H1 (cell line): ENCODE measurements around the gene NR0B2. TPM values are rescaled to one million over a fixed set of nuclear protein-coding genes. Genes with fewer than 3 reads are reported as not detected.
A peak's percentile ranks its signal among the peaks of the same experiment; 100 is the strongest.

Source experiments
- CTCF ChIA-PET: fragments of 300-600 bp; sonication (Branson Sonifier 250); formaldehyde crosslinking; loops from one replicate; lab custom pipeline; 2021; ENCODE audit not compliant: partially characterized antibody; lab: Charles Lee
- POLR2A ChIA-PET: fragments of 300-600 bp; sonication (Branson Sonifier 250); formaldehyde crosslinking; loops from one replicate; lab custom pipeline; 2021; ENCODE audit warnings: inconsistent platforms; ENCODE audit not compliant: partially characterized antibody; lab: Charles Lee
- DNase-seq, 2 experiments: peaks; one replicate each; pipeline versions ENCODE4 v3.0.0 to v3.0.0-alpha.2; 2010 to 2022; ENCODE audit warnings: low spot score in 2 of 2, low read depth in 1 of 2, mixed read lengths in 1 of 2
- FAIRE-seq: peaks from 2 replicates; lab custom pipeline; 2011; peaks lifted over from hg19 to GRCh38; lab: Jason Lieb, UNC
- H2AFZ ChIP-seq: 2 replicates; pipeline ENCODE4 v1.8.1; 2012; ENCODE audit warnings: low read length, inconsistent platforms
- H2AK5ac ChIP-seq: 2 replicates; pipeline ENCODE4 v1.6.1; 2013; ENCODE audit warnings: low read depth, low read length
- H2BK120ac ChIP-seq: replicated peaks from 2 replicates; pipeline ENCODE3; 2013; ENCODE audit warnings: low read depth, low read length, inconsistent platforms
- H2BK12ac ChIP-seq: 2 replicates; pipeline ENCODE4 v1.6.1; 2013; ENCODE audit warnings: low read depth, low read length
- H2BK15ac ChIP-seq: 2 replicates; pipeline ENCODE4 v1.6.1; 2013; ENCODE audit warnings: low read length
- H2BK20ac ChIP-seq: 2 replicates; pipeline ENCODE4 v1.6.1; 2013; ENCODE audit warnings: low read length
- H2BK5ac ChIP-seq: 2 replicates; pipeline ENCODE4 v1.6.1; 2013; ENCODE audit warnings: low read depth, low read length
- H3K14ac ChIP-seq: 2 replicates; pipeline ENCODE4 v1.6.1; 2013; ENCODE audit warnings: inconsistent platforms; ENCODE audit not compliant: insufficient read length
- H3K18ac ChIP-seq: 2 replicates; pipeline ENCODE4 v1.6.1; 2013; ENCODE audit warnings: low read length; ENCODE audit errors: extremely low read depth
- H3K23ac ChIP-seq: 2 replicates; pipeline ENCODE4 v1.6.1; 2013; ENCODE audit warnings: inconsistent platforms; ENCODE audit not compliant: insufficient read length
- H3K23me2 ChIP-seq: 2 replicates; pipeline ENCODE4 v1.6.1; 2013; ENCODE audit warnings: low read depth, low read length
- H3K27ac ChIP-seq: 2 replicates; pipeline ENCODE4 v1.6.1; 2011; ENCODE audit warnings: low read depth, low read length, inconsistent platforms
- H3K27me3 ChIP-seq, 4 experiments: replicated peaks in 1 of 4; 1 replicate in 1 of 4; 2 replicates in 3 of 4; pipeline versions ENCODE4 v1.6.1 to v1.8.1; 2011 to 2013; ENCODE audit warnings: low read length in 3 of 4, mild to moderate bottlenecking in 3 of 4, inconsistent platforms in 2 of 4, mixed read lengths in 2 of 4, moderate library complexity in 1 of 4; ENCODE audit not compliant: control insufficient read depth in 3 of 4, insufficient read depth in 3 of 4; ENCODE audit errors: extremely low read depth in 1 of 4
- H3K36me3 ChIP-seq, 4 experiments: 2 replicates each; pipeline versions ENCODE4 v1.6.1 to v1.8.1; 2011 to 2013; ENCODE audit warnings: mild to moderate bottlenecking in 4 of 4, low read length in 3 of 4, moderate library complexity in 2 of 4, control low read depth in 1 of 4, inconsistent platforms in 1 of 4; ENCODE audit not compliant: insufficient read depth in 4 of 4, control insufficient read depth in 2 of 4
- H3K4ac ChIP-seq: replicated peaks from 2 replicates; pipeline ENCODE3; 2013; ENCODE audit warnings: low read length, low read depth, mixed read lengths, inconsistent platforms; ENCODE audit not compliant: insufficient read length
- H3K4me1 ChIP-seq, 4 experiments: replicated peaks in 1 of 4; 1 replicate in 1 of 4; 2 replicates in 3 of 4; pipeline versions ENCODE4 v1.6.1 to v1.8.1; 2011 to 2013; ENCODE audit warnings: low read length in 3 of 4, inconsistent platforms in 2 of 4, mixed read lengths in 1 of 4; ENCODE audit not compliant: insufficient read depth in 4 of 4, control insufficient read depth in 3 of 4
- H3K4me2 ChIP-seq, 2 experiments: 2 replicates each; pipeline versions ENCODE4 v1.6.1 to v1.8.1; 2011 to 2013; ENCODE audit warnings: low read depth in 2 of 2, low read length in 2 of 2, control low read depth in 1 of 2, inconsistent platforms in 1 of 2, mild to moderate bottlenecking in 1 of 2; ENCODE audit not compliant: insufficient read depth in 1 of 2
- H3K4me3 ChIP-seq, 4 experiments: fragments of 200-600, 300-600 bp in 1 of 4; sonication (generic), shearing (Covaris generic), sonication (Bioruptor Twin) in 1 of 4; 2 replicates each; pipeline versions ENCODE4 v1.5.1 to v1.8.1; 2011 to 2016; ENCODE audit warnings: low read length in 4 of 4, low read depth in 3 of 4, control low read depth in 2 of 4, inconsistent platforms in 2 of 4, mild to moderate bottlenecking in 2 of 4, mixed read lengths in 1 of 4, moderate library complexity in 1 of 4; ENCODE audit not compliant: insufficient read depth in 2 of 4; ENCODE audit errors: extremely low read depth in 1 of 4
- H3K56ac ChIP-seq: replicated peaks from 2 replicates; pipeline ENCODE3; 2013; ENCODE audit warnings: low read depth, mild to moderate bottlenecking, mixed read lengths, low read length, inconsistent platforms; ENCODE audit not compliant: insufficient read length
- H3K79me1 ChIP-seq: 2 replicates; pipeline ENCODE4 v1.6.1; 2013; ENCODE audit warnings: low read depth, low read length, control low read depth
- H3K79me2 ChIP-seq, 2 experiments: 2 replicates each; pipeline versions ENCODE4 v1.6.1 to v1.8.1; 2012 to 2013; ENCODE audit warnings: low read length in 2 of 2, mild to moderate bottlenecking in 2 of 2, inconsistent platforms in 1 of 2; ENCODE audit not compliant: insufficient read depth in 2 of 2, control insufficient read depth in 1 of 2
- H3K9ac ChIP-seq, 4 experiments: replicated peaks in 1 of 4; 1 replicate in 1 of 4; 2 replicates in 3 of 4; pipeline versions ENCODE4 v1.6.1 to v1.8.1; 2011 to 2013; ENCODE audit warnings: low read depth in 3 of 4, low read length in 3 of 4, control low read depth in 2 of 4, mild to moderate bottlenecking in 2 of 4, moderate library complexity in 2 of 4, inconsistent platforms in 1 of 4; ENCODE audit errors: extremely low read depth in 1 of 4
- H3K9me3 ChIP-seq, 2 experiments: 2 replicates each; pipeline versions ENCODE4 v1.6.1 to v1.8.1; 2012 to 2013; ENCODE audit warnings: mild to moderate bottlenecking in 2 of 2, moderate library complexity in 2 of 2, control low read depth in 1 of 2, inconsistent platforms in 1 of 2, low read depth in 1 of 2, low read length in 1 of 2, mixed read lengths in 1 of 2; ENCODE audit not compliant: insufficient read depth in 2 of 2
- H4K20me1 ChIP-seq, 2 experiments: replicated peaks in 1 of 2; 2 replicates each; pipeline versions ENCODE3 to v1.8.1; 2011 to 2013; ENCODE audit warnings: inconsistent platforms in 2 of 2, low read length in 2 of 2, mild to moderate bottlenecking in 1 of 2; ENCODE audit not compliant: insufficient read depth in 2 of 2, control insufficient read depth in 1 of 2
- H4K5ac ChIP-seq: 2 replicates; pipeline ENCODE4 v1.6.1; 2013; ENCODE audit warnings: low read length, low read depth, mixed read lengths, inconsistent platforms; ENCODE audit not compliant: insufficient read length
- H4K8ac ChIP-seq: 2 replicates; pipeline ENCODE4 v1.8.0; 2013; ENCODE audit warnings: mild to moderate bottlenecking, moderate library complexity, low read length, inconsistent platforms; ENCODE audit not compliant: insufficient read depth; ENCODE audit errors: extremely low read depth
- H4K91ac ChIP-seq: replicated peaks from 2 replicates; pipeline ENCODE3; 2013; ENCODE audit warnings: low read length, mixed read lengths, inconsistent platforms; ENCODE audit not compliant: insufficient read length
- CHD2 ChIP-seq: IDR thresholded peaks from 2 replicates; pipeline ENCODE4 v1.6.1; 2012; ENCODE audit warnings: low read length, improper control_type of control experiment
- GTF2F1 ChIP-seq: IDR thresholded peaks from 2 replicates; pipeline ENCODE4 v1.6.1; 2012; ENCODE audit warnings: low read depth, low read length, improper control_type of control experiment, borderline replicate concordance
- PHF8 ChIP-seq: fragments of 200-600 bp; sonication (generic); conservative IDR thresholded peaks from 2 replicates; pipeline ENCODE4 v1.7.1; 2012; ENCODE audit warnings: low read depth, mild to moderate bottlenecking, inconsistent platforms, low read length, moderate library complexity
- SAP30 ChIP-seq: fragments of 300-600 bp; sonication (generic); IDR thresholded peaks from 2 replicates; pipeline ENCODE4 v1.7.1; 2012; ENCODE audit warnings: low read length, moderate library complexity, mild to moderate bottlenecking, inconsistent platforms; ENCODE audit not compliant: insufficient read depth, insufficient replicate concordance
- SUZ12 ChIP-seq: fragments of 200-600 bp; sonication (generic); IDR thresholded peaks from 2 replicates; pipeline ENCODE4 v1.6.1; 2012; ENCODE audit warnings: mild to moderate bottlenecking, inconsistent platforms, low read length, moderate library complexity, mixed read lengths
- WGBS, 2 experiments: shearing (Covaris generic) in 1 of 2; methylation state at CpG; one replicate each; pipeline versions ENCODE4 v1.1.6 to v1.1.7; 2013 to 2015; ENCODE audit warnings: low lambda C conversion rate in 2 of 2, mixed read lengths in 2 of 2, inconsistent platforms in 1 of 2, low coverage in 1 of 2, missing lambda C conversion rate in 1 of 2; ENCODE audit not compliant: insufficient replicate concordance in 2 of 2, insufficient coverage in 1 of 2, insufficient read length in 1 of 2; ENCODE audit errors: extremely low coverage in 1 of 2, missing lambda C conversion rate in 1 of 2; 5-methylcytosine and 5-hydroxymethylcytosine counted together
- polyA plus RNA-seq, 7 experiments: library from polyadenylated mRNA; depleted of rRNA in 3 of 7; stranded (reverse) in 5 of 7; unstranded in 2 of 7; fragments of >200 nt in 5 of 7; fragments of 200-250 nt in 2 of 7; gene quantifications; 1 replicate in 5 of 7; 2 replicates in 1 of 7; 4 replicates in 1 of 7; pipeline versions ENCODE4 v1.2.1 to v1.2.3, GENCODE V29; 2011 to 2013; ENCODE audit warnings: missing spikeins in 2 of 7, mixed read lengths in 2 of 7
- total RNA-seq: library from RNA; stranded (reverse); fragmentation: NEBNext Ultra II Directional; extraction: Animal tissue kit (Norgen Biotek cat#: 25700); gene quantifications from 2 replicates; pipeline ENCODE4 v1.2.1, GENCODE V29; 2021

NR0B2 gene
- total and polyA plus RNA-seq, 2 of the 8 experiments (the other 6 are each of a cell fraction or from before 2014, with no cell fraction given), result not detected

DNA sequence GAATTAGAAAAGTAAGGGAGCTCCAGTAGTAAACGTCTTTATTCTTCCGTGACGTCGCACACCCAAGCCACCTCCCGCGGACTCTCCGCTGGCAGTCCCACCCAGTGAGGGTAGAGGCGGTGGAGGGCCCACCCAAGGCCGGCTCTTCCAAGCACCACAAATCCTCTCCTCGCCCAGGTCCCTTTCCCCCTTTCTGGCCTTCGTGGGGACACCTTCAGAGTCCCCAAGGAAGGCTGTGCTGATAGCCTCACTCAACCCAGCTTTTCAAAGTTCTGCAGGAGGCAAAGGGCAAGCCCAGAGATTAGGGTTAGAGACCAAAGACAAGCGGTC, 23.3 kb downstream of the NR0B2 start:
- peaks cover 2 to 6% of the 10 kb centered on the region in 2 experiments for H4K20me1 ChIP-seq
- H3K4me3 ChIP-seq, result peak overlapping the region; percentile 77 to 80 (median 80)
- no peak for FAIRE-seq
- H3K9me3 ChIP-seq, result no peaks in the 10 kb centered on the region
- ChIA-PET POLR2A (interaction anchor here (0.7 to 6.5 kb wide), 20 partner anchors 8 to 116 kb away, joined by 3 to 66 read pairs (median 4); partner anchors contain the start of genes GPATCH3 and NR0B2), CTCF (interaction anchor here (0.8 to 31.7 kb wide), 8 partner anchors 9 to 352 kb away, joined by 3 to 547 read pairs (median 8); partner anchors contain the start of genes GPATCH3 and SFN)
- no peak overlapping the region for H2AK5ac ChIP-seq
- peak overlapping the region; percentile 79 to 97 for H3K4me2 ChIP-seq
- H4K5ac ChIP-seq, result peak overlapping the region; percentile 70
- peaks cover 12% of the 10 kb centered on the region; the same call in 1 of the 2 replicates for H3K23me2 ChIP-seq
- peaks cover 0 to 8% (median 3%) of the 10 kb centered on the region in 4 experiments; a peak in 3 of 7 replicates for H3K4me1 ChIP-seq
- H3K14ac ChIP-seq, result no peak overlapping the region
- H2BK120ac ChIP-seq, result no peak overlapping the region
- peak overlapping the region; percentile 96; the same call in 1 of the 2 replicates for H4K8ac ChIP-seq
- peaks cover 0 to 12% of the 10 kb centered on the region in 2 experiments; a peak in 2 of 4 replicates for H3K79me2 ChIP-seq
- 36% methylated on average over 2 of the region's 12 CpGs; no CpG with 5 or more reads in 1 of the 2 experiments for WGBS, 2 experiments
- H3K23ac ChIP-seq, result no peak overlapping the region
- DNase-seq, result no peak
- H2AFZ ChIP-seq, result no peak overlapping the region; the same call in 1 of the 2 replicates
- no peak overlapping the region for H3K4ac ChIP-seq
- H2BK15ac ChIP-seq, result no peak overlapping the region
- H3K18ac ChIP-seq, result no peak overlapping the region; the same call in none of the 2 replicates
- peaks cover 9 to 36% (median 24%) of the 10 kb centered on the region in 4 experiments; a peak in 6 of 8 replicates for H3K36me3 ChIP-seq
- peak overlapping the region; percentile 5 for H3K56ac ChIP-seq
- H3K9ac ChIP-seq, result peak overlapping the region in 3 of 4 experiments; percentile 72 to 84 (median 82); a peak in 5 of 7 replicates
- H2BK12ac ChIP-seq, result no peak overlapping the region
- no peaks in the 10 kb centered on the region for H3K27me3 ChIP-seq
- H3K79me1 ChIP-seq, result 0 out of 2 replicates have a peak, but pooled peaks cover 2% of the 10 kb centered on the region
- TF ChIP-seq CHD2, result no peak
- TF ChIP-seq SAP30, result peak; percentile 7
- no peak for TF ChIP-seq GTF2F1
- TF ChIP-seq PHF8, result peak; percentile 57; the same call in 1 of the 2 replicates
- TF ChIP-seq SUZ12, result no peak
- H2BK5ac ChIP-seq, result peak overlapping the region; percentile 13; the same call in 1 of the 2 replicates
- H4K91ac ChIP-seq, result peak overlapping the region; percentile 47
- H3K27ac ChIP-seq, result peak overlapping the region; percentile 38; the same call in 1 of the 2 replicates
- no peak overlapping the region for H2BK20ac ChIP-seq
